IMR-90 (cell line): ENCODE results near the gene CPAMD8. TPM values are rescaled to one million over a fixed set of nuclear protein-coding genes. Genes with fewer than 3 reads are reported as not detected.

Experiments used
- ATAC-seq: fragments of 200-7000 bp; cut with Tn5 transposase; 2 replicates; pipeline ENCODE4 v1.9.1; 2020; ENCODE audit warnings: low read depth, mild to moderate bottlenecking, moderate library complexity
- BruUV-seq: library from RNA; stranded (reverse); fragments of 400-500 nt; replicated peaks from 2 replicates; lab custom pipeline; 2021; lab: Mats Ljungman, UMichigan
- CTCF ChIA-PET: fragments of 300-600 bp; formaldehyde crosslinking; extraction: SDS; loops from one replicate; lab custom pipeline; 2021; ENCODE audit warnings: antibody characterized with exemption; lab: Yijun Ruan, JAX
- POLR2A ChIA-PET: fragments of 300-600 bp; sonication (Branson Sonifier 250); formaldehyde crosslinking; loops from one replicate; lab custom pipeline; 2022; ENCODE audit warnings: antibody characterized with exemption; ENCODE audit not compliant: unreplicated experiment; lab: Charles Lee
- DNase-seq: peaks from one replicate; pipeline ENCODE4 v3.0.0; 2013
- H2AFZ ChIP-seq: replicated peaks from 2 replicates; pipeline ENCODE3; 2013; ENCODE audit warnings: low read length, mild to moderate bottlenecking; ENCODE audit not compliant: poor library complexity
- H2AK5ac ChIP-seq: 2 replicates; pipeline ENCODE4 v1.6.1; 2013; ENCODE audit warnings: low read depth, low read length, inconsistent platforms
- H2AK9ac ChIP-seq: replicated peaks from 2 replicates; pipeline ENCODE3; 2013; ENCODE audit warnings: mild to moderate bottlenecking, low read depth, low read length, moderate library complexity; ENCODE audit not compliant: poor library complexity
- H2BK120ac ChIP-seq: 2 replicates; pipeline ENCODE4 v1.6.1; 2013; ENCODE audit warnings: low read depth, low read length, inconsistent platforms
- H2BK15ac ChIP-seq: 3 replicates; pipeline ENCODE4 v1.6.1; 2013; ENCODE audit warnings: low read depth, low read length, inconsistent platforms
- H2BK20ac ChIP-seq: 2 replicates; pipeline ENCODE4 v1.6.1; 2013; ENCODE audit warnings: low read depth, mild to moderate bottlenecking, inconsistent platforms, low read length, moderate library complexity
- H2BK5ac ChIP-seq: 2 replicates; pipeline ENCODE4 v1.6.1; 2013; ENCODE audit warnings: mild to moderate bottlenecking, low read depth, low read length, inconsistent platforms; ENCODE audit not compliant: poor library complexity, severe bottlenecking
- H3K14ac ChIP-seq: replicated peaks from 2 replicates; pipeline ENCODE4 v1.6.1; 2013; ENCODE audit warnings: low read depth, low read length, inconsistent platforms
- H3K18ac ChIP-seq: 2 replicates; pipeline ENCODE4 v1.6.1; 2013; ENCODE audit warnings: low read depth, low read length, control low read depth
- H3K23ac ChIP-seq: 2 replicates; pipeline ENCODE4 v1.6.1; 2013; ENCODE audit warnings: low read depth, low read length, inconsistent platforms
- H3K27ac ChIP-seq: 2 replicates; pipeline ENCODE4 v1.5.1; 2013; ENCODE audit warnings: mild to moderate bottlenecking, control low read depth, low read length; ENCODE audit not compliant: insufficient read depth
- H3K27me3 ChIP-seq: 2 replicates; pipeline ENCODE4 v1.6.1; 2013; ENCODE audit warnings: low read length; ENCODE audit not compliant: control insufficient read depth, insufficient read depth
- H3K36me3 ChIP-seq: 2 replicates; pipeline ENCODE4 v1.6.1; 2013; ENCODE audit warnings: low read length, mixed read lengths; ENCODE audit not compliant: control insufficient read depth, insufficient read depth
- H3K4ac ChIP-seq: 2 replicates; pipeline ENCODE4 v1.6.1; 2013; ENCODE audit warnings: low read depth, low read length, inconsistent platforms
- H3K4me1 ChIP-seq: 2 replicates; pipeline ENCODE4 v1.6.1; 2013; ENCODE audit warnings: low read length, mixed read lengths; ENCODE audit not compliant: control insufficient read depth, insufficient read depth
- H3K4me2 ChIP-seq: 2 replicates; pipeline ENCODE4 v1.6.1; 2013; ENCODE audit warnings: low read depth, mild to moderate bottlenecking, control low read depth, low read length, moderate library complexity
- H3K4me3 ChIP-seq: 2 replicates; pipeline ENCODE4 v1.5.1; 2013; ENCODE audit warnings: low read depth, mild to moderate bottlenecking, control low read depth, low read length, moderate library complexity; ENCODE audit not compliant: insufficient read depth
- H3K56ac ChIP-seq: 2 replicates; pipeline ENCODE4 v1.6.1; 2013; ENCODE audit warnings: low read length, inconsistent platforms; ENCODE audit not compliant: insufficient read depth; ENCODE audit errors: extremely low read depth
- H3K79me1 ChIP-seq, 2 experiments: 2 replicates each; pipeline ENCODE4 v1.6.1; 2013; ENCODE audit warnings: low read length in 2 of 2, inconsistent platforms in 1 of 2, low read depth in 1 of 2
- H3K9ac ChIP-seq: 2 replicates; pipeline ENCODE4 v1.6.1; 2013; ENCODE audit warnings: low read depth, low read length, control low read depth
- H3K9me1 ChIP-seq: 2 replicates; pipeline ENCODE4 v1.6.1; 2013; ENCODE audit warnings: low read length, inconsistent platforms; ENCODE audit not compliant: insufficient read depth
- H3K9me3 ChIP-seq: 2 replicates; pipeline ENCODE4 v1.6.1; 2013; ENCODE audit warnings: low read length; ENCODE audit not compliant: control insufficient read depth, insufficient read depth
- H4K20me1 ChIP-seq: 2 replicates; pipeline ENCODE4 v1.6.1; 2013; ENCODE audit warnings: low read length, inconsistent platforms; ENCODE audit not compliant: insufficient read depth
- H4K5ac ChIP-seq: 2 replicates; pipeline ENCODE4 v1.6.1; 2013; ENCODE audit warnings: mild to moderate bottlenecking, low read depth, low read length, control low read depth
- H4K8ac ChIP-seq, 2 experiments: 2 replicates each; pipeline ENCODE4 v1.6.1; 2013; ENCODE audit warnings: low read depth in 2 of 2, low read length in 2 of 2, control low read depth in 1 of 2, inconsistent platforms in 1 of 2
- H4K91ac ChIP-seq: 2 replicates; pipeline ENCODE4 v1.6.1; 2013; ENCODE audit warnings: low read depth, low read length, inconsistent platforms; ENCODE audit not compliant: insufficient read depth
- CHD1 ChIP-seq: IDR thresholded peaks from 2 replicates; pipeline ENCODE4 v1.6.1; 2012; ENCODE audit warnings: low read depth, low read length, improper control_type of control experiment
- FOS ChIP-seq: fragments of 150-350 bp; IDR thresholded peaks from 2 replicates; pipeline ENCODE4 v1.6.1; 2016; ENCODE audit warnings: low read depth, low read length
- MAZ ChIP-seq: IDR thresholded peaks from 2 replicates; pipeline ENCODE4 v1.6.1; 2012; ENCODE audit warnings: low read depth, mild to moderate bottlenecking, low read length, improper control_type of control experiment, moderate library complexity, borderline replicate concordance
- POLR2A ChIP-seq: IDR thresholded peaks from 2 replicates; pipeline ENCODE4 v1.6.1; 2012; ENCODE audit warnings: mild to moderate bottlenecking, low read depth, low read length
- RCOR1 ChIP-seq: IDR thresholded peaks from 2 replicates; pipeline ENCODE4 v1.6.1; 2012; ENCODE audit warnings: mild to moderate bottlenecking, low read length, improper control_type of control experiment; ENCODE audit not compliant: insufficient replicate concordance
- RFX5 ChIP-seq: IDR thresholded peaks from 2 replicates; pipeline ENCODE4 v1.8.0; 2012; ENCODE audit warnings: low read depth, mild to moderate bottlenecking, low read length, moderate library complexity
- SMC3 ChIP-seq: fragments of 150-350 bp; IDR thresholded peaks from 2 replicates; pipeline ENCODE4 v1.6.1; 2016; ENCODE audit warnings: low read depth, mild to moderate bottlenecking, antibody characterized with exemption, low read length, moderate library complexity
- USF2 ChIP-seq: fragments of 150-350 bp; IDR thresholded peaks from 2 replicates; pipeline ENCODE4 v1.6.1; 2017; ENCODE audit warnings: mild to moderate bottlenecking, antibody characterized with exemption, low read length, low read depth
- WGBS, 2 experiments: methylation state at CpG; one replicate each; pipeline versions ENCODE4 v1.1.5 to v1.1.7; 2013; ENCODE audit warnings: missing lambda C conversion rate in 2 of 2; ENCODE audit not compliant: insufficient read length in 1 of 2; ENCODE audit errors: extremely low coverage in 2 of 2; 5-methylcytosine and 5-hydroxymethylcytosine counted together
- dilution Hi-C: fragments of 300-500 bp; cut with HindIII; formaldehyde crosslinking; loops from one replicate; pipeline ENCODE4 v1.14.3; 2018; ENCODE audit warnings: low sequenced_read_pairs; ENCODE audit not compliant: unreplicated experiment
- in situ Hi-C: fragments of 300-500 bp; cut with MboI; formaldehyde crosslinking; loops from 3 replicates; pipeline ENCODE4 v1.14.3; 2019; ENCODE audit warnings: low sequenced_read_pairs, inconsistent platforms, mixed read lengths
- intact Hi-C: fragments of 100-400 bp; cut with micrococcal nuclease; formaldehyde crosslinking; loops from 2 replicates; pipeline ENCODE4 v1.10.0; 2022
- polyA plus RNA-seq, 3 experiments: library from polyadenylated mRNA; depleted of rRNA; stranded (reverse); fragments of >200 nt; gene quantifications; 2 replicates each; pipeline ENCODE4 v1.2.3, GENCODE V29; 2012; ENCODE audit warnings: low replicate concordance in 1 of 3
- total RNA-seq: library from RNA; depleted of rRNA; stranded (reverse); fragments of >200 nt; gene quantifications from 2 replicates; pipeline ENCODE4 v1.2.3, GENCODE V29; 2012

Gene CPAMD8
- total and polyA plus RNA-seq, 2 of the 4 experiments (the other 2 are of a cell fraction), result 0.36 to 0.79 TPM

GRCh38 chr19:16911046-16911445 is 115.6 kb downstream of the CPAMD8 start:
- Histone ChIP-seq H3K4me3 (no peak overlapping the region), H2AK5ac (no peak overlapping the region)
- CTCF ChIA-PET, result no interaction called here

More at GRCh38 chr19:16911046-16911445, 115.6 kb downstream of the CPAMD8 start:
- POLR2A ChIA-PET, result no interaction called here
- H3K56ac ChIP-seq, result no peak overlapping the region
- no peaks in the 10 kb centered on the region; the same call in 1 of the 2 replicates for H3K27me3 ChIP-seq
- H3K4me2 ChIP-seq, result no peak overlapping the region
- no peak overlapping the region for H3K27ac ChIP-seq
- no peaks in the 10 kb centered on the region for H4K20me1 ChIP-seq
- H2AFZ ChIP-seq, result no peak overlapping the region
- intact Hi-C loops (no loop called here), dilution Hi-C loops (no loop called here), in situ Hi-C loops (no loop called here)
- no CpG with 5 or more reads among the region's 7 CpGs for WGBS, 2 experiments
- DNase-seq, result no peak
- H2BK5ac ChIP-seq, result no peak overlapping the region
- H3K18ac ChIP-seq, result no peak overlapping the region
- no TSS peak for BruUV-seq
- H3K14ac ChIP-seq, result no peak overlapping the region
- no peak overlapping the region for H2BK120ac ChIP-seq
- no peak overlapping the region for H2BK20ac ChIP-seq
- no peaks in the 10 kb centered on the region for H3K9me1 ChIP-seq
- TF ChIP-seq CHD1, result no peak
- no peak for TF ChIP-seq SMC3
- no peak for TF ChIP-seq USF2
- no peak for TF ChIP-seq RFX5
- no peak for TF ChIP-seq MAZ
- TF ChIP-seq FOS, result no peak
- TF ChIP-seq POLR2A, result no peak
- TF ChIP-seq RCOR1, result no peak
- no peak overlapping the region for H4K8ac ChIP-seq
- no peak overlapping the region for H3K4ac ChIP-seq
- no peak overlapping the region for H3K23ac ChIP-seq
- peaks cover 26% of the 10 kb centered on the region for H3K9me3 ChIP-seq
- no peak overlapping the region for H3K9ac ChIP-seq
- H2AK9ac ChIP-seq, result no peak overlapping the region
- no peaks in the 10 kb centered on the region for H3K79me1 ChIP-seq
- no peak overlapping the region for H4K91ac ChIP-seq
- no peak overlapping the region for H2BK15ac ChIP-seq
- no peak overlapping the region for H4K5ac ChIP-seq
- H3K4me1 ChIP-seq, result no peaks in the 10 kb centered on the region
- ATAC-seq, result no peak
- H3K36me3 ChIP-seq, result no peaks in the 10 kb centered on the region
